K562 (cell line): ENCODE measurements around the gene LPAR5.

Experiments used
- CHD1 ChIP-seq: fragments of 200-600 bp; sonication (generic); IDR thresholded peaks from one replicate; pipeline ENCODE4 v1.6.1; 2012; ENCODE audit warnings: mild to moderate bottlenecking, moderate library complexity, low read length, inconsistent platforms
- ETV6 ChIP-seq, 3 experiments: fragments of 150-350 bp in 1 of 3; sonication (generic) in 1 of 3; formaldehyde crosslinking in 1 of 3; IDR thresholded peaks; 2 replicates each; pipeline versions ENCODE4 v1.6.1 to v1.8.0; 2014 to 2022; ENCODE audit warnings: borderline replicate concordance in 2 of 3, low read depth in 2 of 3, antibody characterized with exemption in 1 of 3, low read length in 1 of 3, mild to moderate bottlenecking in 1 of 3, missing genetic modification reagents in 1 of 3
- HNRNPLL ChIP-seq: fragments of 200-400 bp; formaldehyde crosslinking; IDR thresholded peaks from 2 replicates; pipeline ENCODE4 v1.6.1; 2017; ENCODE audit warnings: low read length, low read depth, mild to moderate bottlenecking; ENCODE audit not compliant: poor library complexity, severe bottlenecking
- NEUROD1 ChIP-seq: fragments of 150-350 bp; IDR thresholded peaks from 2 replicates; pipeline ENCODE4 v1.6.1; 2014; ENCODE audit warnings: borderline replicate concordance, low read length, low read depth; ENCODE audit not compliant: partially characterized antibody
- PHF8 ChIP-seq: fragments of 200-600 bp; sonication (generic); IDR thresholded peaks from 2 replicates; pipeline ENCODE4 v1.6.1; 2012; ENCODE audit warnings: mixed run types, mild to moderate bottlenecking, inconsistent platforms, low read length, moderate library complexity, borderline replicate concordance
- POLR2A ChIP-seq: fragments of 450-650 bp; conservative IDR thresholded peaks from 2 replicates; pipeline ENCODE4 v1.6.1; 2016
- REST ChIP-seq, 2 experiments: fragments of 450-650 bp; formaldehyde crosslinking in 1 of 2; IDR thresholded peaks; 2 replicates each; pipeline versions ENCODE4 v1.4.0 to v1.6.1; 2014 to 2020; ENCODE audit warnings: mild to moderate bottlenecking in 2 of 2, borderline replicate concordance in 1 of 2, low read depth in 1 of 2
- TARDBP ChIP-seq: fragments of 450-650 bp; IDR thresholded peaks from 2 replicates; pipeline ENCODE4 v1.6.1; 2016
- ZBED1 ChIP-seq: IDR thresholded peaks from 2 replicates; pipeline ENCODE4 v1.6.1; 2014
- ZBTB33 ChIP-seq: sonication (generic); formaldehyde crosslinking; IDR thresholded peaks from 2 replicates; pipeline ENCODE4 v1.8.1; 2023; ENCODE audit warnings: mild to moderate bottlenecking, missing genetic modification reagents

- no peak for TF ChIP-seq HNRNPLL
- TF ChIP-seq PHF8: no peak
- no peak for TF ChIP-seq ETV6 (IDR thresholded peaks at IDR 0.05; ENCODE audit: borderline replicate concordance in 1 of 2, low read depth in 2 of 2, low read length in 1 of 2)
- TF ChIP-seq ETV6 (CRISPR knock-in tag; IDR thresholded peaks at IDR 0.05; ENCODE audit: borderline replicate concordance): no peak
- no peak for TF ChIP-seq REST (IDR thresholded peaks at IDR 0.05; ENCODE audit: borderline replicate concordance)
- TF ChIP-seq REST (CRISPR knock-in tag; IDR thresholded peaks at IDR 0.05; ENCODE audit: low read depth): no peak
- TF ChIP-seq ZBED1: no peak
- no peak for TF ChIP-seq ZBTB33 (CRISPR knock-in tag)
- no peak for TF ChIP-seq CHD1
- TF ChIP-seq POLR2A: no peak
- TF ChIP-seq NEUROD1: no peak
- TF ChIP-seq TARDBP: no peak
Observed at GRCh38 chr12:6608592-6609281, 27.0 kb downstream of the LPAR5 start.
